NB4 (cell line): ENCODE measurements around the gene MPZ.

ENCODE experiments used
- MYC ChIP-seq: IDR thresholded peaks from 2 replicates; pipeline ENCODE4 v1.6.1; 2011; ENCODE audit warnings: low read depth, low read length
- TF ChIP-seq, protein P1 (sequence below): IDR thresholded peaks from one replicate; pipeline ENCODE4 v1.5.1; 2012; ENCODE audit warnings: low read depth, low read length
- TF ChIP-seq, protein P2 (sequence below): IDR thresholded peaks from 2 replicates; pipeline ENCODE4 v1.6.1; 2011; ENCODE audit warnings: low read depth, low read length

DNA sequence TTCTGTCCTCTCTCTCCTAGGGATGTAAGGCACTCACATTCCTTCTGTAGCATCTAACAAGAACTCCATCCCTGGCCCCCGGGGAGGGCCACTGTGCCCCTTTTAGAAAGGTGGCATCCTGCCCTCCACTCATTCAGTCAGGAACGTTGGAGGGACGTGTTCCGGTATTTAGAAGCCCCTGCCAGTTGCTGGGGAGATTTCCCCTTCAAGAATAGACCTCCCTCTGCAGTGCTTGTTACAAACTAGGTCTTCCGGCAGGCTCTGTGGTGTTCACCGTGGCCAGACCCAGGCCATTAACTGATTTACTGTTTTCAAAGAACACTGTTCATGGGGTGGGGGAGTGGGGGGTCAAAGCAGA, 50.4 kb downstream of the MPZ start:
- TF ChIP-seq, protein P1, sequence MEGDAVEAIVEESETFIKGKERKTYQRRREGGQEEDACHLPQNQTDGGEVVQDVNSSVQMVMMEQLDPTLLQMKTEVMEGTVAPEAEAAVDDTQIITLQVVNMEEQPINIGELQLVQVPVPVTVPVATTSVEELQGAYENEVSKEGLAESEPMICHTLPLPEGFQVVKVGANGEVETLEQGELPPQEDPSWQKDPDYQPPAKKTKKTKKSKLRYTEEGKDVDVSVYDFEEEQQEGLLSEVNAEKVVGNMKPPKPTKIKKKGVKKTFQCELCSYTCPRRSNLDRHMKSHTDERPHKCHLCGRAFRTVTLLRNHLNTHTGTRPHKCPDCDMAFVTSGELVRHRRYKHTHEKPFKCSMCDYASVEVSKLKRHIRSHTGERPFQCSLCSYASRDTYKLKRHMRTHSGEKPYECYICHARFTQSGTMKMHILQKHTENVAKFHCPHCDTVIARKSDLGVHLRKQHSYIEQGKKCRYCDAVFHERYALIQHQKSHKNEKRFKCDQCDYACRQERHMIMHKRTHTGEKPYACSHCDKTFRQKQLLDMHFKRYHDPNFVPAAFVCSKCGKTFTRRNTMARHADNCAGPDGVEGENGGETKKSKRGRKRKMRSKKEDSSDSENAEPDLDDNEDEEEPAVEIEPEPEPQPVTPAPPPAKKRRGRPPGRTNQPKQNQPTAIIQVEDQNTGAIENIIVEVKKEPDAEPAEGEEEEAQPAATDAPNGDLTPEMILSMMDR: no peak
- no peak for TF ChIP-seq MYC
- TF ChIP-seq, protein P2, sequence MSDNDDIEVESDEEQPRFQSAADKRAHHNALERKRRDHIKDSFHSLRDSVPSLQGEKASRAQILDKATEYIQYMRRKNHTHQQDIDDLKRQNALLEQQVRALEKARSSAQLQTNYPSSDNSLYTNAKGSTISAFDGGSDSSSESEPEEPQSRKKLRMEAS: no peak
